HCT116 (cell line): ENCODE measurements around the gene ZBTB20.

Experiments
- ATF3 ChIP-seq: IDR thresholded peaks from 2 replicates; pipeline ENCODE4 v1.6.1; 2012
- CTCF ChIP-seq, 3 experiments: fragments of 200-600 bp in 1 of 3; sonication (generic) in 1 of 3; IDR thresholded peaks in 2 of 3; conservative IDR thresholded peaks in 1 of 3; 2 replicates each; pipeline ENCODE4 v1.5.1; 2012 to 2017; ENCODE audit warnings: low read depth in 2 of 3, low read length in 2 of 3, antibody characterized with exemption in 1 of 3, borderline replicate concordance in 1 of 3, control low read depth in 1 of 3, mild to moderate bottlenecking in 1 of 3, mixed read lengths in 1 of 3, mixed run types in 1 of 3, moderate library complexity in 1 of 3; ENCODE audit not compliant: insufficient read depth in 1 of 3
- POLR2A ChIP-seq: IDR thresholded peaks from 2 replicates; pipeline ENCODE4 v1.7.0; 2011; ENCODE audit warnings: borderline replicate concordance; ENCODE audit not compliant: insufficient read depth, insufficient read length; ENCODE audit errors: extremely low read depth
- POLR2AphosphoS5 ChIP-seq: IDR thresholded peaks from 2 replicates; pipeline ENCODE4 v1.6.1; 2011; ENCODE audit warnings: mild to moderate bottlenecking, low read depth, low read length, moderate library complexity
- REST ChIP-seq: IDR thresholded peaks from 2 replicates; pipeline ENCODE4 v1.6.1; 2012; ENCODE audit warnings: low read depth
- SP1 ChIP-seq: IDR thresholded peaks from 2 replicates; pipeline ENCODE4 v1.6.1; 2012; ENCODE audit warnings: low read depth

GRCh38 chr3:115022199-115022598, 124.9 kb downstream of the ZBTB20 start:
- TF ChIP-seq SP1 = no peak
- TF ChIP-seq CTCF (IDR thresholded peaks at IDR 0.05 in 2 of 3, conservative IDR thresholded peaks at IDR 0.05 in 1 of 3; ENCODE audit: borderline replicate concordance in 1 of 3, insufficient read depth in 1 of 3, low read depth in 2 of 3, low read length in 2 of 3) = no peak
- TF ChIP-seq ATF3 = no peak
- no peak for TF ChIP-seq POLR2AphosphoS5
- no peak for TF ChIP-seq REST
- TF ChIP-seq POLR2A = no peak
